ENCODE measurements around the gene GGPS1.
A peak's percentile ranks its signal among the peaks of the same experiment; 100 is the strongest.
"Not testable (repeated sequence)": the region's sequence is repeated elsewhere in the genome, so short reads cannot be mapped to it uniquely, and the experiment has no call there.

The GGPS1 gene

GRCh38 chr1:235357485-235358373 is 29.4 kb downstream of the GGPS1 start:
- TF ChIP-seq ISL1 (CRISPR knock-in tag; IDR thresholded peaks at IDR 0.05) = no peak
- TF ChIP-seq RARB (CRISPR knock-in tag; IDR thresholded peaks at IDR 0.05) = no peak
- TF ChIP-seq OSR1 (CRISPR knock-in tag; IDR thresholded peaks at IDR 0.05) = no peak
- no peak for TF ChIP-seq ZC3H10 (CRISPR knock-in tag; IDR thresholded peaks at IDR 0.05)
- TF ChIP-seq GLIS3 (CRISPR knock-in tag; IDR thresholded peaks at IDR 0.05) = no peak
- ATAC-seq = peak; percentile 70

GRCh38 chr1:235358899-235359298 is 30.5 kb downstream of the GGPS1 start:
- TF ChIP-seq GLIS3 (CRISPR knock-in tag; IDR thresholded peaks at IDR 0.05) (no peak), OSR1 (CRISPR knock-in tag; IDR thresholded peaks at IDR 0.05) (no peak), BACH2 (CRISPR knock-in tag; IDR thresholded peaks at IDR 0.05; ENCODE audit: borderline replicate concordance) (no peak), ZC3H10 (CRISPR knock-in tag; IDR thresholded peaks at IDR 0.05) (no peak), TOX (CRISPR knock-in tag; IDR thresholded peaks at IDR 0.05; ENCODE audit: borderline replicate concordance) (no peak), ZNF565 (CRISPR knock-in tag; conservative IDR thresholded peaks at IDR 0.05; ENCODE audit: low read depth) (no peak), ZNF8 (CRISPR knock-in tag; IDR thresholded peaks at IDR 0.05) (no peak), ZFP30 (CRISPR knock-in tag; IDR thresholded peaks at IDR 0.05) (no peak), ARNTL (CRISPR knock-in tag; IDR thresholded peaks at IDR 0.05; ENCODE audit: borderline replicate concordance, low read depth) (no peak), RARB (CRISPR knock-in tag; IDR thresholded peaks at IDR 0.05) (no peak), TSHZ2 (CRISPR knock-in tag; IDR thresholded peaks at IDR 0.05) (no peak), ESRRG (CRISPR knock-in tag; IDR thresholded peaks at IDR 0.05) (no peak), TCF4 (CRISPR knock-in tag; IDR thresholded peaks at IDR 0.05; ENCODE audit: borderline replicate concordance) (no peak)
- ATAC-seq = no peak

- ATAC-seq = not testable (repeated sequence)
Measured at GRCh38 chr1:235364189-235364588, 35.8 kb downstream of the GGPS1 start.

GRCh38 chr1:235366286-235366685 is 37.9 kb downstream of the GGPS1 start:
- no peak for ATAC-seq
- TF ChIP-seq ZC3H10 (CRISPR knock-in tag; IDR thresholded peaks at IDR 0.05) = no peak
- no peak for TF ChIP-seq PPARA (CRISPR knock-in tag; IDR thresholded peaks at IDR 0.05; ENCODE audit: borderline replicate concordance)

DNA sequence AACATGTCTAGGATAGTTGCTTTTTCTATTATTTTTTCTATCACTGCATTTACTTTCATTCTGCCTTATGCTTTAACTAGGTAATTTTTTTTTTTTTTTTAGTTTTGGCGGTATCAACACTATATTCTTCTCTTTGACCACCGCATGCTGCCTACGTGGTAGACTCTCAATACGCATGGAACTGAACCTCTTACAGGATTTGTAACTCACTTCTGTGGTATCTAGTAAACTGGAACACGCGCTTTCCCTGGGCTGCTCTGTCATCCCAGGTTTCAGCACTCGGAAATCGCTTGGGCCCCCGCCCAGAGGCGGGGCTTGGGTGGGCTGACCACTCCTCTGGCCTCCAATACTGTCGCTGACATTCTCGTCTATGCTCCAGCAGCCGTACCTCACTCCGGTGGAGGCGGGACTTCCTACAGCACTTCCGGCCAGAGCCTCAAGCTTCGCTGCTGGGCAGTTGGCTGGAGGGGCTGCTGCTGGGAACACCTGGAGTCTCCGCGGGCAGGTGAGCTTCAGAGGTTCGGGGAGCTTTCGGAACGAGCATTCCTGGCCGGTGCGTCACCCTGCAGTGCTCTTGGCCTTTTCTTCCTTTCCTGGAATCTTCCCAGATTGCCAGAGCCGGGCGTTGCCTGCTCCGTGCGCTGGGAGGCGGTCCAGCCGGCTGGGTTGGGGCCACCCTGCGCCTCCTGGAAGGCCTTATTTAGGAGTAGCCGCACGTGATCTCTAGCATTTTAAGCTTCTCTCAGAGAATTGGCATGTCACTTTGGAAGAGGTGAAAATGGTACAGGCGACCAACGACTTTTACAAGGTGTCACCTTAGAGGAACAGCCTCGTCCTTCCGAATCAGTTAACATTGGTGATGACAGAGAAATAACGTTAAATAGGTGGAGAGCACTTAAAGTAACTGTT is 38.9 kb downstream of the GGPS1 start, which contains the start of gene TBCE:
Gene TBCE, plus strand, starts transcription at position 428 of the 909 bp plus-strand sequence. CDS start 12,623 bp downstream, outside the sequence.
- peak; percentile 100 for ATAC-seq
- TF ChIP-seq PATZ1 (CRISPR knock-in tag; IDR thresholded peaks at IDR 0.05; ENCODE audit: borderline replicate concordance) (no peak), OSR1 (CRISPR knock-in tag; IDR thresholded peaks at IDR 0.05) (no peak), ZFP30 (CRISPR knock-in tag; IDR thresholded peaks at IDR 0.05) (no peak), BACH2 (CRISPR knock-in tag; IDR thresholded peaks at IDR 0.05; ENCODE audit: borderline replicate concordance) (no peak), TOX (CRISPR knock-in tag; IDR thresholded peaks at IDR 0.05; ENCODE audit: borderline replicate concordance) (no peak), ARNTL (CRISPR knock-in tag; IDR thresholded peaks at IDR 0.05; ENCODE audit: borderline replicate concordance, low read depth) (no peak), CREB5 (CRISPR knock-in tag; IDR thresholded peaks at IDR 0.05; ENCODE audit: low read depth) (no peak), ZFP3 (CRISPR knock-in tag; IDR thresholded peaks at IDR 0.05) (no peak), PPARA (CRISPR knock-in tag; IDR thresholded peaks at IDR 0.05; ENCODE audit: borderline replicate concordance) (no peak), ISL1 (CRISPR knock-in tag; IDR thresholded peaks at IDR 0.05) (no peak), SNAI2 (CRISPR knock-in tag; IDR thresholded peaks at IDR 0.05) (no peak), ZNF8 (CRISPR knock-in tag; IDR thresholded peaks at IDR 0.05) (no peak), TCF4 (CRISPR knock-in tag; IDR thresholded peaks at IDR 0.05; ENCODE audit: borderline replicate concordance) (no peak), TSHZ2 (CRISPR knock-in tag; IDR thresholded peaks at IDR 0.05) (no peak), ESRRG (CRISPR knock-in tag; IDR thresholded peaks at IDR 0.05) (no peak)
